Mucosa of stomach (tissue), 1 donor: Measurements from ENCODE around the gene ENPP4.
"Not testable (repeated sequence)": the region's sequence is repeated elsewhere in the genome, so short reads cannot be mapped to it uniquely, and the experiment has no call there.

ENCODE experiments used
- H3K27me3 ChIP-seq: one replicate; pipeline ENCODE4 v1.7.0; 2013; ENCODE audit warnings: mild to moderate bottlenecking, low read length; ENCODE audit not compliant: control insufficient read depth, insufficient read depth
- H3K36me3 ChIP-seq: one replicate; pipeline ENCODE4 v1.7.0; 2013; ENCODE audit warnings: low read length; ENCODE audit not compliant: control insufficient read depth, insufficient read depth
- H3K4me1 ChIP-seq: one replicate; pipeline ENCODE4 v1.7.0; 2013; ENCODE audit warnings: mild to moderate bottlenecking, low read length; ENCODE audit not compliant: control insufficient read depth, insufficient read depth
- H3K4me3 ChIP-seq: one replicate; pipeline ENCODE4 v1.7.0; 2013; ENCODE audit warnings: low read length
- H3K9ac ChIP-seq: one replicate; pipeline ENCODE4 v1.7.0; 2013; ENCODE audit warnings: mild to moderate bottlenecking, low read length, moderate library complexity
- H3K9me3 ChIP-seq: one replicate; pipeline ENCODE4 v1.7.0; 2013; ENCODE audit warnings: mild to moderate bottlenecking, low read length, moderate library complexity; ENCODE audit not compliant: control insufficient read depth
- donor health status: Pancreatic carcinoma.

Gene ENPP4

DNA sequence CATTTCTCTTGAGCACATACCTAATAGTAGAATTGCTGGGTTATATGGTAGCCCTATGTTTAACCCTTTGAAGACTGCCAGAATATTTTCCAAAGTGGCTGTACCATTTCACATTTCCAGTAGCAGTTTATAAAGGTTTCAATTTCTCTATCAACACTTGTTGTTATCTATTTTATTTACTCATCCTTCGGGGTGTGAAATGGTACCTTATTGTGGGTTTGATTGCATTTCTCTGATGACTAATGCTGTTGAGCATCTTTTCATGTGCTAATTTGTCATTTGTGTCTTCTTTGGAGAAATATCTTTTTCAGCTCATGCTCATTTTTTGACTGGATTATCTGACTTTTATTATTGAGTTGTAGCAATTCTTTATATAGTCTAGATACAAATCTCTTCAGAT, 5.4 kb downstream of the ENPP4 start:
- no peak overlapping the region for H3K9ac ChIP-seq
- no peaks in the 10 kb centered on the region for H3K9me3 ChIP-seq
- no peaks in the 10 kb centered on the region for H3K4me1 ChIP-seq
- H3K36me3 ChIP-seq, result no peaks in the 10 kb centered on the region
- H3K27me3 ChIP-seq, result no peaks in the 10 kb centered on the region
- no peak overlapping the region for H3K4me3 ChIP-seq

DNA sequence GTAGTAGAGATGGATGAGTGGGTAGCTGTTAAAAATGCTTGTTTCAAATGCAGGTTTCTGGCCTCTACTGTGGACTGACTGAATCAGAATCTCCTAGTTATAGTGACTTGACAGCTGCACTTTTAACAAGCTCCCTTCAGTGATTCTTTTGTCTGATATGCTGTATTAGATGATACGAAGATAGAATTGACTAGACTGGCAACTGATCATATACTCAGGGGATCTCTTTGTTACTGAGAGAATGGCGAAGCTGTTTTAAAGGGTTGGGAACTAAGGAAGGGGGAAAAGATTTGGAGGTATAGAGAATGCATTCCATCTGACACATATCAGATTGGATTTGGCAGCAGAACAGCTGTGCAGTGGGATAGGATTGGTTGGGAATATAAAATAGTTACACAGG, 7.0 kb downstream of the ENPP4 start:
- H3K27me3 ChIP-seq, result no peaks in the 10 kb centered on the region
- H3K4me1 ChIP-seq, result no peaks in the 10 kb centered on the region
- no peak overlapping the region for H3K4me3 ChIP-seq
- H3K9ac ChIP-seq, result no peak overlapping the region
- H3K9me3 ChIP-seq, result no peaks in the 10 kb centered on the region
- no peaks in the 10 kb centered on the region for H3K36me3 ChIP-seq

DNA sequence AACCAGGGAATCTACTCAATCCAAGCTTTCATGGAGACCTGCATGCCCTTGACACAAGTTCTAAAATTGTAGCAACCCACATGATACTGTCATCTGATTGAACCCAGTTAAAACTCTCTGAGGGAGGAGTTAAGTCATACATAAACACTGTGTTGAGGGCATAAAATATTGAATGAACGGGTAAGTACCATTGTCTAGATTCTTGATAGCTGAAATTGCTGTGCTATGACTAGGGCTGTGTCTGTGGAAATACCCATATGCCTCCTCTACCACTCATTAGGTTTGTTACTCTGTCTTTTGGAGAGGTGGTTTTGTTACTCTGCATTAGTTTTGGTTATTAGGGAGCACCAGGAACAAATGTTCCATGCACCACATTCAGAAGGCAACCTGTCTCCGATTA, 7.6 kb downstream of the ENPP4 start:
- Histone ChIP-seq H3K9me3 (no peaks in the 10 kb centered on the region), H3K4me3 (no peak overlapping the region), H3K4me1 (no peaks in the 10 kb centered on the region), H3K9ac (no peak overlapping the region), H3K27me3 (no peaks in the 10 kb centered on the region), H3K36me3 (no peaks in the 10 kb centered on the region)

DNA sequence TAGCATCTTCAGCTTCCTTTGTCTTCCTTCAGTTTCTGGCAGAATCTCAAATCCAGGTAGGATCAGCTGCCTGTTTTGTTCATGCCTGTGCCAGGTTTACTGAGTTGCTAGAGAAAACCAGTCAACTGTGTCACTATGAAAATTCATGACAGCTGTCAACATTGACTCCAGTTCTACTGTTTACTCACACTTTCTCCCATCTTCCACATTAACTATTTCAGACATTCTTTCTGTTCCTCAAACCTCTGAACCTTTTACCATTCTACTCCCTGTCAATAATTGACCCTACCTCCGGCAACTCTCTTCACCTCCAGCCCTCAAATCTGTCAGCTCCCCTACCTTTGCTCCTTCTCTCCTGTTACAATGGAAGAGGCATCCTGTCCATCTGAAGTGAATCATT, 8.5 kb downstream of the ENPP4 start:
- Histone ChIP-seq H3K4me1 (no peaks in the 10 kb centered on the region), H3K27me3 (no peaks in the 10 kb centered on the region), H3K4me3 (no peak overlapping the region), H3K9me3 (no peaks in the 10 kb centered on the region), H3K9ac (no peak overlapping the region), H3K36me3 (no peaks in the 10 kb centered on the region)

DNA sequence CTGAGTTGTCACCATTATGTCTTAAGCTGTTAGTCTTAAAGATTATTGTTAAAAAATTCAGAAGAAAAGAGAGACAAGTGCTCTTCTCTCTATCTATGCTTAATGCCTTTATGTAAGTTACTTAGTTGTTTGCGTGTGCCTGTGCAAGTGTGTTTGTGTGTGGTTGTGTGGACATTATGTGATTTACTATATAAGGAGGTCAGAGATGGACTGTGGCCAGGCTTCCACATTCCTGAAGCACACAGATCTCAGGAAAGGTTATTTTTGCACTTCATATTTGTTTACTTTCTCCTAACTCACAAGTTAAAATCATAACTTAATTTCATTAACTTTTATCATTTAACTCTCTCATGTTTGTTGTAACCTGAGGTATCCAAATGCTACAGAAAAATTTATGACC, 14.5 kb downstream of the ENPP4 start:
- H3K9me3 ChIP-seq, result no peaks in the 10 kb centered on the region
- no peaks in the 10 kb centered on the region for H3K4me1 ChIP-seq
- H3K27me3 ChIP-seq, result no peaks in the 10 kb centered on the region
- no peak overlapping the region for H3K4me3 ChIP-seq
- H3K9ac ChIP-seq, result no peak overlapping the region
- no peaks in the 10 kb centered on the region for H3K36me3 ChIP-seq

DNA sequence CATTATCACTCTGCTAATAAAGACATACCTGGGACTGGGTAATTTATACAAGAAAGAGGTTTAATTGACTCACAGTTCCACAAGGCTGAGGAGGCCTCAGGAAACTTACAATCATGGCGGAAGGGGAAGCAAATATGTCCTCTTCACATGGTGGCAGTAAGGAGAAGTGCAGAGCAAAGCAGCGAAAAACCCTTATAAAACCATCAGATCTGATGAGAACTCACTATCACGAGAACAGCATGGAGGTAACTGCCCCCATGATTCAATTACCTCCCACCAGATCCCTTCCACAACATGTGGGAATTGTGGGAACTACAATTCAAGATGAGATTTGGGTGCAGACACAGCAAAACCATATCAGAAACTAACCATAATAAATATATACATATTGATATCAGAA, 19.3 kb downstream of the ENPP4 start:
- H3K4me3 ChIP-seq, H3K36me3 ChIP-seq, H3K4me1 ChIP-seq: not testable (repeated sequence)

DNA sequence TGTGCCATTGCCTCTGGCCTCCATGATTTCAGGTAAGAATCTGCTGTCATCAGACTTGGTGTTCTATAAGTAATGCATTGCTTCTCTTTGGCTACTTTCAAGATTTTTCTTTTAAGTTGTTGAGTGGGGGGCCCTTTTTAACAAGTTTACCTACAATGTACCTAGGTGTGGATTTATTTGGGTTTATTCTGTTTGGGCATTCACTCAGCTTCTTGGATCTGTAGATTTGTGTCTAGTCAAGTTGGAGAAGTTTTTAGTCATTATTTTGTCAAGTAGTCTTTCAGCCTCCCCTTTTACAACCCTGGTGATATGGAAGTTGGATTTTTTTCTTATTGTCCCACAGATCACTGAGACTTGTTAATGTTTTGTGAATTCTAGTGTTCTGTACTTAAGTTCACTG, 26.9 kb downstream of the ENPP4 start:
- Histone ChIP-seq H3K36me3 (no peaks in the 10 kb centered on the region), H3K4me3 (no peak overlapping the region), H3K9me3 (no peaks in the 10 kb centered on the region), H3K4me1 (no peaks in the 10 kb centered on the region), H3K9ac (no peak overlapping the region), H3K27me3 (no peaks in the 10 kb centered on the region)

More for the DNA sequence above, 19.3 kb downstream of the ENPP4 start:
- H3K27me3 ChIP-seq, H3K9ac ChIP-seq, H3K9me3 ChIP-seq: not testable (repeated sequence)

DNA sequence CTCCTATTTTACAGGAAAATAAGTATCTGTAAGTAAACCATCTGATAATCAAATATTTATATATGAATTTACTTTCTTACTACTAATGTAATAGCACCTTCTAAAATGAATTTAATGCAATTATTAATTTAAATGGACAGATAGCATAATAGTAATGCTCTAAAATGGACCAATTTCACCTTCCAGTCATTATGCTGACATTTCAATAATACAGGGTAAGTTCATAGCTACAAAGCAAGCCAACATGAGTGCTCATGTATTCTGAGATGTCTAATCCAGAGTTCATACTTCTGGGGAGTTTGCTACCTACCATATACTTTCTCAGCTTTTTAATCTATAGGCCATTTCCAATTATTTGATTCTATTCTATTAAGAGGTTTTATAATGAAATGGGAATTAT, 29.4 kb downstream of the ENPP4 start:
- Histone ChIP-seq H3K9ac (no peak overlapping the region), H3K4me3 (no peak overlapping the region), H3K36me3 (no peaks in the 10 kb centered on the region), H3K9me3 (no peaks in the 10 kb centered on the region), H3K4me1 (no peaks in the 10 kb centered on the region), H3K27me3 (no peaks in the 10 kb centered on the region)

DNA sequence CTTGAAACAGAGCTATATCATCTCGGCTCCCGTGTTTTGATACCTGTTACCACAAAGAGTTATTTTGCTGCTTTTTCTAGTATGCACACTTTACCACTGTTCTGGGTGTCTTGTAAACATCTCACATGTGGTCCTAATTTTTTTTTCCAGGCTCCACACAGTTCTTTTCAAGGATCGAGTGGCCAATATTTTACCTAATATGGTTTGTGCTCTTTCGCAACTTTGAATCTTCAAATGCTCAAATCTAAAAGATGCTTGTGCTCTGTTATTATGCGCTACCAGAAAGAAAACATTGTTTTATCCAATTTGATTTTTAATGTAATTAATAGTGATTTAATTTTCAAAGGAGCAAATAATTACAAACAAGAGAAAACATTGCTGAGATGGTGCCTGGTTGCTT, 30.3 kb downstream of the ENPP4 start:
- no peaks in the 10 kb centered on the region for H3K27me3 ChIP-seq

DNA sequence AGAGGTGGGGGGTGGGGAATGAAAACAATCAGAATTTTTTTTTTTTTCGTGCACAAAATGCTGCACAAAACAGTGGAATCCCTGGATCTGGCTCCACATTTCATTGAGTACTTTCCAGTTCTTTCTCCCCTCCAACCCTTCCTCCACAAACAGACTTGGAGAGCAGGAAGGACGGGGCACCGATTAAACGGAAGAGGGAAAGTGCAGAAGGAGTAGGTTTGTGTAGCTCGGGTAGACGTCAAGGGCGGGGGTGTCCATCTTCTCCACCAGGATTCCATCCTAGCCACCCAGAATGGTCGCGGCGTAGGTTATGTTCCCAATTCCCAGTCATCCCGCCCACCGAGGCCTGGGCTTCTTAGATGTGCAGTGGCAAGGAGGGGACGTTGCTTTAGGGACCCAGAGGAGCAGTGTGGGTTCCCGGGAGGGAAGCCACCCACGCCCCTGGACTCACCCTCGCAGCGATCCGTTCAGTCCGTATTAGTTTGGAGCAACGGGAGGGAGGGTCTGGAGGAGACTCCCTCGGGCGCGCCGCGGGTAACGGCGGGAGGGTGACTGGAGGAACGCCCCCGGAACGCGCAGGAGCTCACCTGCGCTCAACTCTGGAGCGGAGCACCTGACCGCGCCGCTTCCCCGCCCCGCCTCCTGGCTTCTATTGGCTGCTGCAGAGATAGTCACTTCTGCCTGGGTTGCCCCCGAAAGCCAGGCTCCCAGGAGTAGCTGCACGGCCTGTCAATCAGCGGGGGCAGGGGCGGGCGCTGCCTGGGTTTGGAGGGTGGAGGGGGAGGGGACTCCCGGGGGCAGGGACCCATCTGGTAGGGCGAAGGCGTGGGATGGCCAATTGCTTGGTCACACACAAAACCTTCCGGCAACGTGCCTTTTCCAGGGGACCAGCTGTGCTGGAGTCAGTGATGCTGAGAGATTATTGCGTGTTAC, 40.8 kb downstream of the ENPP4 start, which contains the start of gene ENPP5:
TSS of gene ENPP5 (minus strand) at position 624 of the 933 bp plus-strand sequence. CDS start 2,718 bp downstream, outside the sequence.
- peak within 1 kb of the TSS; percentile 76 for H3K4me3 ChIP-seq
- no peaks in the 10 kb centered on the region for H3K27me3 ChIP-seq
- peaks cover 8% of the 10 kb centered on the region for H3K4me1 ChIP-seq
- H3K36me3 ChIP-seq, result no peaks in the 10 kb centered on the region
- no peaks in the 10 kb centered on the region for H3K9me3 ChIP-seq
- H3K9ac ChIP-seq, result peak within 1 kb of the TSS; percentile 67

More for the DNA sequence above, 30.3 kb downstream of the ENPP4 start:
- H3K9me3 ChIP-seq, result no peaks in the 10 kb centered on the region
- no peaks in the 10 kb centered on the region for H3K36me3 ChIP-seq
- H3K4me1 ChIP-seq, result no peaks in the 10 kb centered on the region
- no peak overlapping the region for H3K9ac ChIP-seq
- no peak overlapping the region for H3K4me3 ChIP-seq

DNA sequence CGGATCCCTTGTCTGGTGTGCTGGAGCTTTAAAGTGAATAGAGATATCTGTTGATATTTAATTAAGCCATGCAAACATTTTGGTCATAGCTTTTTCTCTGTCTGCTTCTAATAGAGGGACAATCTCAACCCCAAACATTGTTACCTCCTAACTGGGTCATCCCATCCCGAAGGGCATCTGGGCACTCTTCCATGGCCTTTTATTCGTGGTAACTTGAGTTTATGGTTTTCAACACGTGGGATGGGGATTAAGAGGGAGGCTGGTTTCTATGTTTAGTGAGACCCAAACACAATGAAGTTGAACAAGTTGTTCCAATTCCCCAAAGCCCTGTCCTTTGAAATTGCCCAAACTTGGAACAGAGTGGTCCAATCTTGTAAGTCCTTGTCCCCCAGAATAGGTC, 42.4 kb downstream of the ENPP4 start:
- no peak overlapping the region for H3K4me3 ChIP-seq

DNA sequence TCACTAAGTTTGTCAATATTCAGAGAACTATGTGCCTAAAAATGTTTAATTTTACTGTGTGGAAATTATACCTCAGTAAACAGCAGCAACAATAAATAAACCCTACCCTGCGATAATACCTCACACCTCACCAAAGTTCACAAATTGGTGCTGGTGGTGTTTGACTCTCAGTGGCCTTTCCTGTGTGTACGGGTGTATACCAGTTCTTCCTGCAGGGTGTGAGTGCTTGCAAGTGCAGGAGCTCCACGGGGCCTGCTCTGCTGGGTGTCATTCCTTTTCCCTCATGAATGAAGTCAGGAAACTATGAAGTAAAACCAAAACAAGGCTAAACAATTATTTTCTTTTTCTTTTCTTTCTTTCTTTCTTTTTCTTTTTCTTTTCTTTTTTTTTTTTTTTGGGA, 45.1 kb downstream of the ENPP4 start:
- Histone ChIP-seq H3K4me1 (peaks cover 8% of the 10 kb centered on the region), H3K4me3 (no peak overlapping the region), H3K9me3 (no peaks in the 10 kb centered on the region), H3K9ac (no peak overlapping the region), H3K27me3 (no peaks in the 10 kb centered on the region), H3K36me3 (no peaks in the 10 kb centered on the region)

More for the DNA sequence above, 42.4 kb downstream of the ENPP4 start:
- Histone ChIP-seq H3K4me1 (peaks cover 8% of the 10 kb centered on the region), H3K9me3 (no peaks in the 10 kb centered on the region), H3K36me3 (no peaks in the 10 kb centered on the region), H3K9ac (no peak overlapping the region), H3K27me3 (no peaks in the 10 kb centered on the region)
